Pancreas (tissue), 10 donors: Measurements from ENCODE around the gene ATG3. TPM values are rescaled to one million over a fixed set of nuclear protein-coding genes. Genes with fewer than 3 reads are reported as not detected.

ENCODE experiments used
- ATAC-seq, 4 donors: fragments of 200-7000 bp; cut with Tn5 transposase; one replicate each; pipeline versions ENCODE4 v1.8.0 to v1.9.1; 2020; ENCODE audit warnings: mild to moderate bottlenecking in 4 of 4, moderate library complexity in 4 of 4
- DNase-seq, 6 donors: peaks; one replicate each; pipeline ENCODE4 v3.0.0-alpha.2; 2020
- FAIRE-seq: peaks from 2 replicates; lab custom pipeline; 2012; peaks lifted over from hg19 to GRCh38; lab: Jason Lieb, UNC
- H3K27ac ChIP-seq, 4 donors: fragments of 200-600 bp; sonication (generic); 1 replicate in 3 of 4; 2 replicates in 1 of 4; pipeline versions ENCODE4 v1.5.0 to v1.8.0; 2020
- H3K27me3 ChIP-seq, 4 donors: fragments of 200-600 bp; one replicate each; pipeline ENCODE4 v1.8.0; 2021
- H3K36me3 ChIP-seq, 3 donors: fragments of 200-600 bp; sonication (generic) in 1 of 3; one replicate each; pipeline versions ENCODE4 v1.5.0 to v1.8.0; 2020 to 2021
- H3K4me1 ChIP-seq, 3 donors: fragments of 200-600 bp; one replicate each; pipeline ENCODE4 v1.8.0; 2021
- H3K4me3 ChIP-seq, 4 donors: fragments of 200-600 bp; sonication (generic) in 2 of 4; one replicate each; pipeline versions ENCODE4 v1.5.0 to v1.8.0; 2020 to 2021
- H3K9me3 ChIP-seq, 4 donors: fragments of 200-600 bp; one replicate each; pipeline ENCODE4 v1.8.0; 2021
- WGBS, 2 donors: extraction: QIAGEN DNeasy Blood & Tissue Kit; methylation state at CpG; one replicate each; pipeline ENCODE4 v1.1.7; 2013; 5-methylcytosine and 5-hydroxymethylcytosine counted together
- intact Hi-C, 3 donors: fragments of 100-400 bp; cut with DNase I; formaldehyde crosslinking; loops; one replicate each; pipeline versions ENCODE4 v1.11.1 to v1.14.2; 2022
- polyA plus RNA-seq, 2 donors: library from polyadenylated mRNA; stranded (reverse); fragments of 200-250 nt; gene quantifications; one replicate each; pipeline ENCODE4 v1.2.3, GENCODE V29; 2013
- total RNA-seq, 6 donors: library from RNA; stranded (reverse); fragmentation: NEBNext Ultra II Directional in 4 of 6; extraction: Animal tissue kit (Norgen Biotek cat#: 25700) in 4 of 6; gene quantifications; one replicate each; pipeline versions ENCODE4 v1.2.1 to v1.2.4, GENCODE V29; 2021 to 2023
- TF ChIP-seq, protein P1 (sequence below), 4 donors: fragments of 200-600 bp; sonication (generic) in 3 of 4; IDR thresholded peaks; one replicate each; pipeline versions ENCODE4 v1.5.0 to v1.8.0; 2021; ENCODE audit warnings: antibody characterized with exemption in 4 of 4
- donor health status: healthy with polysubstance abuse.
- donor health status: DM: no; HTN: no; CAD: no; lungs with moderate emphysema.
- donor health status: DM: no; HTN: no; CAD: no.
- donor health status: control.
- donor health status: control.
- donor health status: Bipolar disorder and iron deficiency.
- donor health status: DM: yes; HTN: yes; CAD: no.
- donor health status: DM: no; HTN: no; CAD: no.
- donor health status: DM: no; HTN: no; CAD: no.
- donor health status: DM: yes; HTN: yes; CAD: no.

The ATG3 gene
- total and polyA plus RNA-seq, 8 donors: 10.9 to 34.2 (median 25.2) TPM

GRCh38 chr3:112604536-112604935 lies 42.8 kb upstream of the ATG3 start:
- FAIRE-seq (no peak), ATAC-seq (no peak), DNase-seq (no peak)
- Histone ChIP-seq H3K4me1 (no peaks in the 10 kb centered on the region), H3K27ac (no peak overlapping the region), H3K9me3 (no peaks in the 10 kb centered on the region), H3K36me3 (no peaks in the 10 kb centered on the region), H3K4me3 (no peak overlapping the region), H3K27me3 (no peaks in the 10 kb centered on the region)
- TF ChIP-seq, protein P1, sequence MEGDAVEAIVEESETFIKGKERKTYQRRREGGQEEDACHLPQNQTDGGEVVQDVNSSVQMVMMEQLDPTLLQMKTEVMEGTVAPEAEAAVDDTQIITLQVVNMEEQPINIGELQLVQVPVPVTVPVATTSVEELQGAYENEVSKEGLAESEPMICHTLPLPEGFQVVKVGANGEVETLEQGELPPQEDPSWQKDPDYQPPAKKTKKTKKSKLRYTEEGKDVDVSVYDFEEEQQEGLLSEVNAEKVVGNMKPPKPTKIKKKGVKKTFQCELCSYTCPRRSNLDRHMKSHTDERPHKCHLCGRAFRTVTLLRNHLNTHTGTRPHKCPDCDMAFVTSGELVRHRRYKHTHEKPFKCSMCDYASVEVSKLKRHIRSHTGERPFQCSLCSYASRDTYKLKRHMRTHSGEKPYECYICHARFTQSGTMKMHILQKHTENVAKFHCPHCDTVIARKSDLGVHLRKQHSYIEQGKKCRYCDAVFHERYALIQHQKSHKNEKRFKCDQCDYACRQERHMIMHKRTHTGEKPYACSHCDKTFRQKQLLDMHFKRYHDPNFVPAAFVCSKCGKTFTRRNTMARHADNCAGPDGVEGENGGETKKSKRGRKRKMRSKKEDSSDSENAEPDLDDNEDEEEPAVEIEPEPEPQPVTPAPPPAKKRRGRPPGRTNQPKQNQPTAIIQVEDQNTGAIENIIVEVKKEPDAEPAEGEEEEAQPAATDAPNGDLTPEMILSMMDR (IDR thresholded peaks at IDR 0.05): no peak
- WGBS, 2 donors: 43 to 55% methylated on average over 4 of the region's 4 CpGs
- intact Hi-C loops: no loop called here

- Histone ChIP-seq H3K9me3 (no peaks in the 10 kb centered on the region), H3K4me1 (no peaks in the 10 kb centered on the region), H3K27me3 (no peaks in the 10 kb centered on the region), H3K4me3 (no peak overlapping the region), H3K27ac (no peak overlapping the region), H3K36me3 (no peaks in the 10 kb centered on the region)
- ATAC-seq: no peak
- TF ChIP-seq, protein P1 (IDR thresholded peaks at IDR 0.05): no peak
- no peak for FAIRE-seq
- DNase-seq: no peak
- intact Hi-C loops: no loop called here
Measured at GRCh38 chr3:112602217-112602838, 40.6 kb upstream of the ATG3 start.

DNA sequence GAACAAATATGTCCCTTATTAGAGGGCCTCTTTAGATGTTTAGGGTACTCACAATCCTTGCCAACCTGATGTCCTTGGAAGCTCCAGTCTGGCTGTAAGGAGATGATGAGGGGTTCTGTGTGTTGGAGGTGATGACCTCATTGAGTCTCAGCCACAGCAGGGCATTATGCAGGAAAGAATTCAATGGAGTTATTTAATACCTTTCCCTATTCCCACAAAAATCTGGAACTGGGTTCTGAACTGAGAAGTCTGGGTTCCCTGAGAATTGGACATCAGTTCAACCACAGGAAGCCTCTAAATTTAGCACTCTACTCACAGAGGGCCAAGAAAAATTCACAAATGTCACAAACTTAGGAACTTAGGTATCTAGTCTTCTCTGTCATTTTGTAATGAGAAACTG lies 37.0 kb upstream of the ATG3 start:
- TF ChIP-seq, protein P1 (IDR thresholded peaks at IDR 0.05): no peak
- Histone ChIP-seq H3K4me3 (no peak overlapping the region), H3K36me3 (no peaks in the 10 kb centered on the region), H3K4me1 (no peaks in the 10 kb centered on the region), H3K27me3 (no peaks in the 10 kb centered on the region), H3K9me3 (no peaks in the 10 kb centered on the region), H3K27ac (no peak overlapping the region)
- DNase-seq (no peak), FAIRE-seq (no peak), ATAC-seq (no peak)
- intact Hi-C loops: no loop called here

DNA sequence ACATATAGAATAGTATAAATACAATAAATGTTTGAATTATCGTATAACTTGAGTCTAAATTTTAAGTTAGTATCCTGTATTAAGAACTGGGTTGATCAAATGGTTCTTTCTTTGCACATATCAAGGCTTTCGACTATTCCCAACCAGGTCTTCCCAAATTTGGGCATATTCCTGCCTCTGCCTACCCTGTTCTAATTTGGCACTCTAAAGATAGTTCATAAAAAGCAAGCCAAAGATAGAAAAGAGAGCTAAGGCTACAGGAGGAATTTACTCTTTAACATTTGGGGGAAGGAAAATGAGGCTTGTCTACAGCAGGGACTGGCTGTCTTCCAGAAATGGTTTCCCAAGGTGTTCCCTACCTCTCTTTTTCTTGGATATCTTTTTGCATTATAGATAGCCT lies 36.2 kb upstream of the ATG3 start:
- FAIRE-seq (no peak), ATAC-seq (no peak), DNase-seq (no peak)
- H3K27me3 ChIP-seq: no peaks in the 10 kb centered on the region
- TF ChIP-seq, protein P1 (IDR thresholded peaks at IDR 0.05): no peak
- no peak overlapping the region for H3K4me3 ChIP-seq
- no peaks in the 10 kb centered on the region for H3K36me3 ChIP-seq
- intact Hi-C loops: no loop called here
- WGBS, 2 donors: 97 to 99% methylated on average over 2 of the region's 2 CpGs
- no peaks in the 10 kb centered on the region for H3K9me3 ChIP-seq
- H3K27ac ChIP-seq: no peak overlapping the region
- H3K4me1 ChIP-seq: no peaks in the 10 kb centered on the region

DNA sequence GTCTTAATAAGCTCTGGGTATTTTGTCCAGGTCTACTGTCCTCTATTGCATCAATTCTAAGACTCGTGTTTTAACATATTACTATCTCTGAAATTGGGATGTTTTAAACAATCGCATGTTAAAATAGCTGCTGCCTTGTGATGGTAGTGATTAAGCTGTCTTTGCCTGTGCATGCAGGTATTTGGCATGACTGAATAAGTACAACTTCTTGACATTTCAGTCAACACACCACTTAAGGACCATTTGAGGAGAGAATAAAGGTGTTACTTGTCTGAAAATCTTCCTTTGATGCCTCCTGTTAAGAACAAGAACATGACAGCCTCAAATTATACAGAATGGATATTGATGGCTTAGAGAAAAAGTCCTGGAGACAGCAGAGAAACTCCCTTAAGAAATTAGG lies 33.1 kb upstream of the ATG3 start:
- Histone ChIP-seq H3K27me3 (no peaks in the 10 kb centered on the region), H3K36me3 (no peaks in the 10 kb centered on the region), H3K4me3 (no peak overlapping the region), H3K9me3 (no peaks in the 10 kb centered on the region), H3K27ac (no peak overlapping the region), H3K4me1 (no peaks in the 10 kb centered on the region)
- FAIRE-seq (no peak), ATAC-seq (no peak), DNase-seq (no peak)
- intact Hi-C loops: no loop called here
- TF ChIP-seq, protein P1 (IDR thresholded peaks at IDR 0.05): no peak
- WGBS, 2 donors: 92 to 94% methylated on average over 2 of the region's 2 CpGs
